GM21526 (cell line): ENCODE results near the gene UNC13B.
"Not testable (repeated sequence)": the region's sequence is repeated elsewhere in the genome, so short reads cannot be mapped to it uniquely, and the experiment has no call there.

Experiments
- ATAC-seq: cut with Tn5 transposase; IDR thresholded peaks from one replicate; pipeline ENCODE4 v1.9.1; 2021; ENCODE audit warnings: moderate library complexity; ENCODE audit not compliant: unreplicated experiment, low FRiP score

UNC13B gene

DNA sequence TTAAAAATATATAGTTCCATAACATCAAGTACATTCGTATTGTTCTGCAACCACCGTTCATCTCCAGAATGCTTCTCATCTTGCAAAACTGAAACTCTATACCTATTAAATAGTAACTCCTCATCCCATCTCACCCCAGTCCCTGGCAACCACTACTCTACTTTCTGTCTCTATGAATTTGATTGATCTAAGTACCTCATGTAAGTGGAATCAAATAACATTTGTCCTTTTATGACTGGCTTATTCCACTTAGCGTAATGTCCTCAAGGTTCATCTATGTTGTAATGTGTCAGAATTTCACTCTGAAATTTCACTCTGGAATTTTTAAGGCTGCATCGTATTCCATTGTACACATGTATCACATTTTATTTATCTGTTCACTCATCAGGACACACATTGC, 196.0 kb downstream of the UNC13B start:
- no peak for ATAC-seq

GRCh38 chr9:35364817-35365585, 203.2 kb downstream of the UNC13B start:
- ATAC-seq = no peak

GRCh38 chr9:35366627-35367026, 204.8 kb downstream of the UNC13B start:
- ATAC-seq = no peak

GRCh38 chr9:35367451-35367850, 205.6 kb downstream of the UNC13B start:
- ATAC-seq = no peak

DNA sequence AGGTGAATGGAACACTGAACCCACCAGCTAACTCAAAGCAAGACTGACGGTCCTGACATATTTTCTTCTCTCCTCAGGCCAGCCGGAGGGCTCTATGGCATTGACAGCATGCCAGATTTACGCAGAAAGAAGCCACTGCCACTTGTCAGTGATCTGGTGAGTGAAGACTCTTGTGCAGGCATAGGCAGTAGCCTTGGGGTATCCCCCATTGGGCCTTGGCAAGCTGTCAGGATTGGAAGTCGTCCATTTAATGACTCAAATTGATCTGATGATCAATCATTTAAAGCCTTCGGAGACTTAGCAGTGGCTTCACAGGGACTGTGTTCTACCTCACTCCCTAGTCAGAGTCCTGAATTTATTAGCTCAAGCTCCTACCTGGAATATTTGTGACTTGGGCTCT, 208.4 kb downstream of the UNC13B start:
- no peak for ATAC-seq

GRCh38 chr9:35374436-35374835, 212.6 kb downstream of the UNC13B start:
- ATAC-seq = no peak

DNA sequence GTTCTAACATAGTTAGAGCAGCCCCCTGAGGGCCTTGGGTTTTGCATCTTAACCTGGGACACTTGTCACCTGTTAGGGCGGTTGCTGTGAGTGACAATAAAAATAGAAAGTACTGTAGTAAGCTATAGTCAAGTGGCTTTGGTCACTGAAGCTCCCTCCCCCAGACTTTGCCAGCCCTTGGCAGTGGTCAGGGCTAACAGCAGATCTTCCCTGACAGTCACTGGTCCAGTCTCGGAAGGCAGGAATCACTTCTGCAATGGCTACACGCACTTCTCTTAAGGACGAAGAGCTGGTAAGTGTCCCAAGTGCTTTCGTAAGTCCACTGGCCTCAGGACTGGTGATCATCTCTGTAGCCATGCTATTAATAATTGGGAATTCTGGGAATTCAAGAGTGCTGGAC, 213.1 kb downstream of the UNC13B start:
- ATAC-seq = no peak

- no peak for ATAC-seq
These were observed 218.2 kb downstream of the UNC13B start for GRCh38 chr9:35380039-35380438.

DNA sequence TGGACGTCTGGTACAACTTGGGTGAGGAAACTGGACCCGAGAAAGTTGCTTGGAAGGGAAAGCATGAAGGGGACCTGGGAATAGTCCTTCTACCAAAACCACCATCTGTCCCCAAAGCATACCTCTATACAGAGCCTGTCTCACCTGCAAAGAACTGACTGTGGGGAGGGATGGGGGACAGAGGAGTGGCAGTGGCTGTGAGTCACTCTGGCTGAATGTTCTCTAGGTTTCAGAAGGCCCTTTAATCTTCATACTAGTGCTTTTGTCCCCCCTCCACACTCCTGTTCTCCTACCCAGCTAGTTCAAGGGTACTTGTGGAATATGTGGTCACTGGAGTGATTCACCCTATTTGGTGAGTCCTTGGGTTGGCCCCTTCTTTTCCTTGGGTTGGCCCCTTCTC, 218.8 kb downstream of the UNC13B start:
- no peak for ATAC-seq

- ATAC-seq = no peak
These were observed 223.2 kb downstream of the UNC13B start for GRCh38 chr9:35385042-35385441.

DNA sequence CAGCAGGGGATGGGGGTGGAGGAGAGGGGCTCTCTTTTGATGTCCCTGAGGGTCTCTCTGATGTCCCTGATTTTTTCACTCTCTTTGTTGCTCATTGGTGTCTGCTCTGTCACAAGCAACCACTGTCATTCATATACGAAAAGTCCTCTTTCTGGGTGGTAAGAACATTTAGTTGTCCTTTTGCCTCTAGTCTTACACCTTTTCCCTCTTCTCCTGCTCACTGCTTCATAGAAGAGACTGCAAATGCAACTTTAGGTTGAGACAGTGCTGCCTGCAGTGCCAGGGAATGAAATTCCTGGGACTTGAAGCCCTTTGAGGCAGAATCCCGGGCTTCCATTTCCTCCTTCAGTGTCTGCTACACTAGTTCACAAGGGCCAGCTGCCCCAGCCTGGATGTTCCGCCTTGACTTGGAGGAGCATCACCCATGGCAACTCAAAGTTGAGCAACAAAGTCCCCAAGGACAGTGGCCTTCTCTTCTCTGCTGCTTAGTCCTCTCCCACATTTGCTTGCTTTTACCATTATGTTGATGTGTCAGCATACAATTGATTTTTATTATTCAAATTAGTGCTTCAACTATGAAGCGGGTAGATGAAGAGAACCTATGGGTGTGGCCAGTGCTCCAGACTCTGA, 233.4 kb downstream of the UNC13B start:
- no peak for ATAC-seq

- no peak for ATAC-seq
These were observed 233.9 kb downstream of the UNC13B start for GRCh38 chr9:35395706-35396101.

GRCh38 chr9:35396560-35397215, 234.9 kb downstream of the UNC13B start:
- no peak for ATAC-seq

GRCh38 chr9:35397216-35397698, 235.4 kb downstream of the UNC13B start:
- no peak for ATAC-seq

DNA sequence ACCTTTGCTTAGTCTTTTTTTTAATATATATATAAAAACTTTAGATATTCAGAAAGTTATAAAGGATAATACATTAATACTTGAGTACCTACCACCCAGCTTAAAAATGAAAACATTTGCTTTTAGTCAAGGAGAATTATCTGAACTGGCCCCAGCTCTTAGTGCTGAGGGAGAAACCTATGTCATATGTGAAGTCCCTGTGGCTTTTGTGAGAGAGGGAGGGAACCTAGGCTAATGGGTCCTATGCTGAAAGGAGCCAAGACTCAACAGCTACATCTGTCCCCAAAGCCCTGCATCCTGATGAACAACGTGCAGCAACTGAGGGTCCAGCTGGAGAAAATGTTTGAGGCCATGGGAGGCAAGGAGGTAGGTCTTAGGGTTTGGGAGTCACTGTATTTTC, 236.1 kb downstream of the UNC13B start:
- ATAC-seq = no peak

DNA sequence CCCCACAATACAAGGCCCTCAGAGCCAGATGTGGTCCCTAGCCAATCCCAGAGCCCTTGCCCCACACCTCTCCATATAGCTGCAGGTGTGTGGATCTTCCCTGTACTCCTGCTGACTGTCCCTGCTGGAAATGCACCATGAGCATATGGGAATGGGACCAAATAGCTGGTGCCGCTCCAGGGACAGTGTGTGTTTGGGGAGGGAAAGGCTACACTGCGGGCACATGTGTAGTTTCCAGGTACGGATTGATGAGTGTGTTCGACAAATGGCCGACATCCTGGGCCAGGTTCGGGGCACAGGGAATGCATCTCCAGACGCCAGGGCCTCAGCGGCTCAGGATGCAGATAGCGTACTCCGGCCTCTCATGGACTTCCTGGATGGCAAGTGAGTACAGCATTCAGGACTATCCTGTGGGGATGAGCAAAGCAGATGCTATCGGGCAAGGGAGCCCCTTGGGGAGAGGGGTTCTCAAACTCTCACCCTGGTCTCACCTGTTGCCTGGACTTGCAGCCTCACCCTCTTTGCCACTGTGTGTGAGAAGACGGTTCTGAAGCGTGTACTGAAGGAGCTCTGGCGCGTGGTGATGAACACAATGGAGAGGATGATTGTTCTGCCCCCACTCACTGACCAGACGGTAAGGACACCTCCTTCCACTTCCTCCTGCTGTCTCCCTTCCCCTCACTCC, 237.0 kb downstream of the UNC13B start:
- ATAC-seq = no peak

DNA sequence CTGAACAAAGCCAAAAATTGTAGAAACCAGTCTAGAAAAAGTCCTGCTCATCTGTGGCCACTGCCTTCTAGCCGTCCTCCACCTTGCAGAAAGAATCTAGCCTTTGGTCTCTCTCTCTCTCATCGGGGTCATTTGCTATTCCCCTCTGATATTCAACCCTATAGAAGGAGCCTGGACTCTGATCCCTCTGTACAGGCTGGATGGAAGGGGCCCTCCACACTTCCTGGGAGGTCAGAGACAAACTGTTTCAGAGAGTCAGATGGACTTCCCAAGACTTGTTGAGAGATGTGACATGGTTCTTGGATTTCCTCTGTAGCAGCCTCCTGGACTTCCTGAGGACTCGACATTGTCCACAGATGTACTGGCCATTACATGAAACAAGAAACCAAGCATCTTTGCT, 243.1 kb downstream of the UNC13B start:
- no peak for ATAC-seq

DNA sequence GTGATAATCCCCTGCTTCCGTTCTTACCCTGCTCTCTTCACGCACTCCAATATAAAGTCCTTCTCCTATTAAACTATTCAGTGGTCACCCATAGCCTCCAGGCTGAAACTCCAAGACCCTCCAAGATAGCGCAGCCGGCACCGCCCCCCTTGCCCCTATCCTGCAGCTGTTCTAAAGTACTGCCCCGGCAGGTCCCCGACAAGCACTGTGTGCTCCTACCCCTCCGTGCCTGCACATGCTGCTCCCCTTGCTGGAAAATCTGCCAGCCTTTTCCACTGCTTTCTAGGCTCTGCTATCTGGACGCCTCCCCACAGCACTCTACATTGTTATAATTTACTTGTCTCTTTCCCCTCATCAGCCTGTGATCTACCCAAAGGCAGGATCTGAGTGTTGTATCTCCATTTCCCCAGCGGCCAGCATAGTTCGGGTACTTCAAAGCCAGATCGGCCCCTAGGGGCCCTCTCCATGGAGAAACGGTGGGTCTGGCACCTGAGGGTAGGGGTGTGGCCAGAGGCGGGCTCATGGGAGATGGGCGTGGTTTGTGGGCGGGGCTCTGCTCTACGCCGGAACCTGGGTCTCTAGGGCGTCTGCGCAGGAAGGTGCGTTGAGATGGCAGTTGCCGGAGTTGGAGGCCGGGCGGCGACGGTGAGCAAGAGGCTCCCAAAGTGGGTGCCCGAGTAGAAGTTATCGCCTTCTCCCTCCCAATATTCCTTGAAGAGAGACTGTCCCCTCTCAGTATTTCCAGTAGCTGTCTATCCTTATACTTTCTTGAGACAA, 244.6 kb downstream of the UNC13B start:
- ATAC-seq = no peak

- ATAC-seq = no peak
These were observed 246.0 kb downstream of the UNC13B start for GRCh38 chr9:35407846-35408245.

GRCh38 chr9:35409434-35409833, 247.6 kb downstream of the UNC13B start:
- ATAC-seq = not testable (repeated sequence)
